Measurements from ENCODE around the gene CCDC9. TPM values are rescaled to one million over a fixed set of nuclear protein-coding genes. Genes with fewer than 3 reads are reported as not detected.

Gene CCDC9
- total and polyA plus RNA-seq, 7 donors, result 13.2 to 42.8 (median 18.7) TPM

DNA sequence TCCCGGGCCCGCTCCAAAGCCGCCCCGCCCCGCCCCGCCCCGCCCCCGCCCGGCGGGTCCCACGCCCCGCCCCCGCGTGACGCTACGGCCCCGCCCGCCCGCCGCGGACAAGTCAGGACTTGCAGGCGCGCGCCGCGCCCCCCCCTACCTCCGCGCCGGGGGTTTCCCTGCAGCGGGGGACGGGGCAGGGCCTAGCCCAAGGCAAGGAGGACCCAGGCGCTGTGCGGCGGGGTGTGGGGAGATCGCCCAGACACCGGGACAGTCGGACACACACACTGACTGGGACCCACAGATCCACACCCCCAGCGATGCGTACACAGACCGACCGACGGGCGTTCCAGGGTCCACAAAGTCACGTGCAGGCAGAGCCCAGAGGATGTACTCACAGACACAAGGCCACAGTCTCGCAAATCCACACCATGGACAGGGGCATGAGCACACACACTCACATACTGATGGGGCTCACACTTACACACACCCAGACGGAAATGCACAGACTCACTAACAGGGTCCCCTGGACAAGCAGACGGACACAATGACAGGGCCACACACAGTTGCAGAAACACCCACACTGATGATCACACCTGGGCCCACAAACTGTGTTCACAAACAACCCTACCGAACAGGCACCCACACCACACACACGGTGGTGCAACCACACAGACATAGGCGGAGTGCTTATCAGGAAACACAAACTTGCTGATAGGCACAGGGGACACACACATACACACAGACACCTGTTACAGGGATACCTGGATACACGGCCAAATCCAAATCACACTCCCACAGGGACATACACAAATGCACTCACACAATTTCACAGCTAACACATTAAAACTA is 24.9 kb upstream of the CCDC9 start:
- H3K36me3 ChIP-seq, result no peaks in the 10 kb centered on the region
- TF ChIP-seq, protein P1, sequence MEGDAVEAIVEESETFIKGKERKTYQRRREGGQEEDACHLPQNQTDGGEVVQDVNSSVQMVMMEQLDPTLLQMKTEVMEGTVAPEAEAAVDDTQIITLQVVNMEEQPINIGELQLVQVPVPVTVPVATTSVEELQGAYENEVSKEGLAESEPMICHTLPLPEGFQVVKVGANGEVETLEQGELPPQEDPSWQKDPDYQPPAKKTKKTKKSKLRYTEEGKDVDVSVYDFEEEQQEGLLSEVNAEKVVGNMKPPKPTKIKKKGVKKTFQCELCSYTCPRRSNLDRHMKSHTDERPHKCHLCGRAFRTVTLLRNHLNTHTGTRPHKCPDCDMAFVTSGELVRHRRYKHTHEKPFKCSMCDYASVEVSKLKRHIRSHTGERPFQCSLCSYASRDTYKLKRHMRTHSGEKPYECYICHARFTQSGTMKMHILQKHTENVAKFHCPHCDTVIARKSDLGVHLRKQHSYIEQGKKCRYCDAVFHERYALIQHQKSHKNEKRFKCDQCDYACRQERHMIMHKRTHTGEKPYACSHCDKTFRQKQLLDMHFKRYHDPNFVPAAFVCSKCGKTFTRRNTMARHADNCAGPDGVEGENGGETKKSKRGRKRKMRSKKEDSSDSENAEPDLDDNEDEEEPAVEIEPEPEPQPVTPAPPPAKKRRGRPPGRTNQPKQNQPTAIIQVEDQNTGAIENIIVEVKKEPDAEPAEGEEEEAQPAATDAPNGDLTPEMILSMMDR (IDR thresholded peaks at IDR 0.05), result no peak
- TF ChIP-seq POLR2AphosphoS5 (IDR thresholded peaks at IDR 0.05) (peak in 3 of 4 donors; percentile 50 to 77 (median 72)), POLR2A (IDR thresholded peaks at IDR 0.05) (peak in 1 of 2 donors; percentile 61), EP300 (IDR thresholded peaks at IDR 0.05) (no peak)
- WGBS, 2 donors, result 2 to 5% methylated on average over 51 of the region's 51 CpGs
- H3K4me3 ChIP-seq, result peak overlapping the region; percentile 20 to 99 (median 87)
- H3K9me3 ChIP-seq, result no peaks in the 10 kb centered on the region
- peak overlapping the region; percentile 99 to 100 (median 100) for H3K27ac ChIP-seq
- no peaks in the 10 kb centered on the region for H3K27me3 ChIP-seq
- intact Hi-C loops (cut with DNase I), result no loop called here
- DNase-seq, result peak; percentile 95
- H3K4me1 ChIP-seq, result peaks cover 0 to 49% (median 40%) of the 10 kb centered on the region in 4 donors

DNA sequence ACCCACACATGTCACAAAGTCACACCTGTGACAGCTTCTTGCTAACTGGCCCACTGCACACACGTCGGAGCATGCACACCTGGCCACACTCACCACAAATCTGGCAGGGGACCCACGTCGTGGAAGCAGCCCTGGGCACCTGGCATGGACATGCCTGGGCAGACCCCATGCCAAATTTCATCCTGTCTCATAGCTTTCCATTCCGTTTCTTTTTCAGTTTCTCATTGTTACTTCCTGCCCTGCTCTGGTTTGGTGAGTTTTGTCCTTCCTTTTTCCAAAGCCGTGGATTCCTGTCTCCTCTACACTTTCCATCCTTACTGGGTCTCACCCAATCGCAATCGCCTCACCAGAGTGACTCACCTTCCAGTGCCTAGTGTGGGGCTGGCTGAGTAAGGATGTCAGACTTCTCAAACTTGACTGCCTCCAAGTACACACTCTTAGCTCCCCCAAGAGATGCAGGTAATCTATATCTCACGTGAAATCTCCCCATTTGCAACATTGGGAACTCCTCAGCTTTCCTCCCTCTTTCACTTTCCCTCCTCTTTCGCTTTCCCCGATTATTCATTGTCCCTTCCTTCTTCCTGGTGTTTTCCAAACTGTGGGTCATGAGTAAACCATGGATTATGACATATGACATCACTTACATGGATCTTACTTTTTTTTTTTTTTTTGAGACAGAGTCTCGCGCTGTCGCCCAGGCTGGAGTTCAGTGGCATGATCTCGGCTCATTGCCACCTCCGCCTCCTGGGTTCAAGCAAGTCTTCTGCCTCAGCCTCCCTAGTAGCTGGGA is 23.7 kb upstream of the CCDC9 start:
- no peaks in the 10 kb centered on the region for H3K27me3 ChIP-seq
- 8 to 33% methylated on average over 16 of the region's 16 CpGs for WGBS, 2 donors
- peaks cover 0 to 37% (median 28%) of the 10 kb centered on the region in 4 donors for H3K4me1 ChIP-seq
- intact Hi-C loops (cut with DNase I), result no loop called here
- TF ChIP-seq, protein P1 (IDR thresholded peaks at IDR 0.05), result no peak
- no peak for TF ChIP-seq POLR2A (IDR thresholded peaks at IDR 0.05)
- peak in 1 of 4 donors; percentile 21 for TF ChIP-seq POLR2AphosphoS5 (IDR thresholded peaks at IDR 0.05)
- no peaks in the 10 kb centered on the region for H3K36me3 ChIP-seq
- DNase-seq, result no peak
- no peaks in the 10 kb centered on the region for H3K9me3 ChIP-seq
- no peak overlapping the region for H3K4me3 ChIP-seq
- peak overlapping the region; percentile 99 to 100 (median 100) for H3K27ac ChIP-seq

DNA sequence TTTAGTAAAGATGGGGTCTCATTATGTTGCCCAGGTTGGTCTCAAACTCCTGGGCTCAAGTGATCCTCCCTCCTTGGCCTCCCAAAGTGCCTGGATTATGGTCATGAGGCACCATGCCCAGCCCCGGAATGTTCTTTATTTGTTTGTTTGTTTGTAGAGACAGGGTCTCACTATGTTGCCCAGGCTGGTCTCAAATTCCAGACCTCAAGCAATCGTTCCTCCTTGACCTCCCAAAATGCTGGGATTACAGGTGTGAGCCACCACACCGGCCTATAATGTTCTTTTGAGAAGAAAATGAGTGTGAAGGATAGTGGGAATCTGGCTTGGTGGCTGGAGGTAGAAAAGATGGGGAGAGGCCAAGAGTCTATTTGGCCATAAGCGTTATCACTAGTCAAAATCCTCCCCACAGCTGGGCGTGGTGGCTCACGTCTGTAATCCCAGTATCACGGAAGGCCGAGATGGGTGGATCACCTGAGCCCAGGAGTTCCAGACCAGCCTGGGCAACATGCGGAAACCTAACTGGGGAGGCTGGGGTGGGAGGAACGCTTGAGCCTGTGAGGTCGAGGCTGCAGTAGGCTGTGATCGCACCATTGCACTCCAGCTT is 20.2 kb upstream of the CCDC9 start:
- peaks cover 0 to 31% (median 24%) of the 10 kb centered on the region in 4 donors for H3K4me1 ChIP-seq
- no peak for TF ChIP-seq POLR2A (IDR thresholded peaks at IDR 0.05)
- TF ChIP-seq POLR2AphosphoS5 (IDR thresholded peaks at IDR 0.05), result no peak
- TF ChIP-seq EP300 (IDR thresholded peaks at IDR 0.05), result no peak
- TF ChIP-seq, protein P1 (IDR thresholded peaks at IDR 0.05), result no peak
- no peak overlapping the region for H3K27ac ChIP-seq
- H3K36me3 ChIP-seq, result no peaks in the 10 kb centered on the region
- no peak overlapping the region for H3K4me3 ChIP-seq
- intact Hi-C loops (cut with DNase I), result no loop called here
- H3K9me3 ChIP-seq, result no peaks in the 10 kb centered on the region
- DNase-seq, result no peak
- H3K27me3 ChIP-seq, result no peaks in the 10 kb centered on the region
- 74 to 86% methylated on average over 12 of the region's 12 CpGs for WGBS, 2 donors

DNA sequence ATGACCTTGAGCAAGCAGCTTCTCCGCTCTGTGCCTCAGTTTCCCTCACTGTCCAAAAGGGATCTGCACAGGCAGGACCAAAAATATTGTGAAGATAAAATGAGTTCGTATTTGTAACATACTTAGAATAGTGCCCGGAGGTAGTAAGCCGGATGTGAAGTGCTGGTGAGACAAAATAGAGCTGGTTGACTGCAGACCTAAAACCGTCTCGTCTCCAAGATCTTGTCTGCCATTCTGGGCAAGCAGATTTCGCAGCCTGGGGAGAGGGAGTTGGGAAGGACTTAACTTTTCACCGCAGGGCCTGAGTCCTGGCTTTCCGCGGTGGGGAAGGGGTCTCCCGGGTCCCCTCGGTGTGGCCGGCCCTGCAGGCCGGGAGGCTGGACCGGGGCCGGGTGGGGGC is 17.2 kb upstream of the CCDC9 start:
- Histone ChIP-seq H3K4me3 (peak overlapping the region in 3 of 4 donors; percentile 26 to 51 (median 43)), H3K9me3 (no peaks in the 10 kb centered on the region), H3K4me1 (peaks cover 0 to 43% (median 39%) of the 10 kb centered on the region in 4 donors), H3K27ac (peak overlapping the region in 3 of 4 donors; percentile 50 to 58 (median 51)), H3K36me3 (no peaks in the 10 kb centered on the region), H3K27me3 (no peaks in the 10 kb centered on the region)
- no peak for TF ChIP-seq EP300 (IDR thresholded peaks at IDR 0.05)
- 11 to 17% methylated on average over 16 of the region's 16 CpGs for WGBS, 2 donors
- intact Hi-C loops (cut with DNase I), result no loop called here
- DNase-seq, result no peak

Data from sigmoid colon (tissue), 7 donors.